Activated CD4-positive, CD25-positive, alpha-beta regulatory T cell treated with anti-CD3 and anti-CD28 coated beads, Interleukin-2, amount 50 U/mL, for 72 hours (primary cell): ENCODE data around the gene ZFPM1.

Experiments
- DNase-seq: peaks from one replicate; pipeline ENCODE4 v3.0.0; 2021

The ZFPM1 gene

GRCh38 chr16:88548985-88549384 lies 95.9 kb downstream of the ZFPM1 start:
- DNase-seq: no peak

- no peak for DNase-seq
These were observed 96.7 kb downstream of the ZFPM1 start for GRCh38 chr16:88549671-88550245.

DNA sequence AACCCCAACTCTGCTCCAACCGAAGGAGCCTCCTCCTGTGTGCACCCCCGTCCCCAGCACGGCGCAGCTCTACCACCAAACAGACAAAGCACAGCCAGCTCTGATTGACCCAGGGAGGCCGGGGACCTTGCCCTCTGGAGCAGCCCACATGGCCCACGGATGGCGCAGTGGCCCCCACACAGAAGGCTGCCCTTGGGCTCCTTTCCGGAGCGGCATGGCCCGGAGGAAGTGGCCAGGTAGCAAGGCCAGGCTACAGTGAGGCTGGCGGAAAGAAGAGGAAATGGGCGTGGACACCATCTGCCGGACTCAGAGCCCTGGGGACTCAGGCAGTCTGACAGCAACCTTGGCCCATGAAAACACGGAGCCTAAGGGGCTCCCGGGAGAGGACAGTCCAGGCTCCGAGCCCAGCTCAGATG lies 97.2 kb downstream of the ZFPM1 start:
- no peak for DNase-seq

- no peak for DNase-seq
These were observed 99.1 kb downstream of the ZFPM1 start for GRCh38 chr16:88552166-88552565.

DNA sequence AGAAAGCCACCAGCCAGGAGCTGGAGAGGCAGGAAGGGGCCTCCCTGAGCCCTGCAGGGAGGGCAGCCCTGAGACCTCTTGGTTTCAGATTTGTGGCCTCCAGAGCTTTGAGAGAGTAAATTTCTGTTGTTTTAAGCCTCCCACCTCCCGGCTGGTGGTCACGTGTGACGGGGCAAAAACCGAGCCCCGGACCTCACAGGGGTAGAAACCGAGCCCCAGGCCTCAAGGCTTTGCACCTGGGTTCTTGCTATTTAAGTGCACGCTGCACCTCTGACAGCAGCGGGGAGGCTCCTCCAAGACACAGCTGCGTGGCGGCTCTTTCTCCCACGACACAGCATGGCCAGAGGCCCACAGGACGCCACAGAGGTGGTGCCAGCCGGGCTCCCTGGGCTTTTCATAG lies 99.7 kb downstream of the ZFPM1 start:
- no peak for DNase-seq

DNA sequence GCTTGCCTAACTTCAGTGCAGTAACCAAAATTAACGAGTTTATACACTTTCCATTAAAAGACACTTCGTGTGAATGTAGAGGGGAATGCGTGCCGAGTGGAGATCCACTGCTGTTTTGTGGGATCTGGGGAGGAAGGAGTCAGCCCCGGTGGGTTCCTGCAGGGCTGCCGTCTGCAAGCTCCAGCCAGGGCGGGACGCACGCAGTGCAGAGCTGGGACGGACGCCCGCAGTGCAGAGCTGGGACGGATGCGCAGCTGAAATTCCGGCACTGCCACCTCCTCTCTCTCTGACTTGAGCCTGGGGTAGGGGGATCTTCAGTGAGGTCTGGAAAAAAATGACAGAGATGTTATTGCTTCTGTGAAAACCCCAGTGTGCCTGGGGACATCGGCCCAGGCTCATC lies 100.7 kb downstream of the ZFPM1 start:
- DNase-seq: no peak

GRCh38 chr16:88554711-88555264 lies 101.7 kb downstream of the ZFPM1 start:
- DNase-seq: no peak

- no peak for DNase-seq
These were observed 103.4 kb downstream of the ZFPM1 start for GRCh38 chr16:88556294-88556988.

DNA sequence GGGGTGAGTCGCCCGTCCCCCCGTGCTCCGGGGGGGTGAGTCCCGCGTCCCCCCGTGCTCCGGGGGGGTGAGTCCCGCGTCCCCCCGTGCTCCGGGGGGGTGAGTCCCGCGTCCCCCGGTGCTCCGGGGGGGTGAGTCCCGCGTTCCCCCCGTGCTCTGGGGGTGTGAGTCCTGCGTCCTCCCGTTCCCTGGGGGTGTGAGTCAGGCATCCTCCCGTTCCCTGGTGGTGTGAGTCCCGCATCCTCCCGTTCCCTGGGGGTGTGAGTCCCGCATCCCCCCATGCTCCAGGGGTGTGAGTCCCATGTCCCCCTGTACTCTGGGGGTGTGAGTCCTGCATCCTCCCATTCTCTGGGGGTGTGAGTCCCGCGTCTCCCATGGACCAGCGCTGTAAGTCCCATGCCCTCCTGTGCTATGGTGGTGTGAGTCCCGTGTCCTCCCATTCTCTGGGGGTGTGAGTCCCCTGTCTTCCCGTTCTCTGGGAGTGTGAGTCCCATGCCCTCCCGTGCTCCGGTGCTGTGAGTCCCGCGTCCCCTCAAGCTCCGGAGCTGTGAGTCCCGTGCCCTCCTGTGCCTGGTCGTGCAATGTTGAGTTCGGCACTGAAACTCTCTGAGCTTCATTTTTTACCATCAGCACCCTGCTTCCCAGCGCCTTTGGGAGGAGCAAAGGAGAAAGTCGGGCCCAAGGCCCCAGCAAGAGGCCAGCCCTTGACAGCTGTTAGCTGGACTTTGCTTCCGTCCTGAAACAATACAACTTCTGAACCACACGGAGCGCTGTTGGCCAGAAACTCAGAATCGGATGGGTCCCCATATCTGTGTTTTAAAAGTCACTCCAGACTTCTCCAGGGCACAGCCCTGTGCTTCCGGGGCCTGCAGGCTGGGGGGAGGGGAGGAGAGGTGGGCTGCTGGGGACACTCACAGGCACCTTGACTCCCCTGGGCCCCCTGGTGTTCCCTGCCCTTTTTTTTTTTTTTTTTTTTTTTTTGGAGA lies 105.7 kb downstream of the ZFPM1 start:
- DNase-seq: no peak

GRCh38 chr16:88560714-88561484 lies 107.8 kb downstream of the ZFPM1 start:
- DNase-seq: no peak

- no peak for DNase-seq
These were observed 108.6 kb downstream of the ZFPM1 start for GRCh38 chr16:88561485-88562359.

- DNase-seq: peak; percentile 49
These were observed 113.1 kb downstream of the ZFPM1 start for GRCh38 chr16:88566158-88566557.

DNA sequence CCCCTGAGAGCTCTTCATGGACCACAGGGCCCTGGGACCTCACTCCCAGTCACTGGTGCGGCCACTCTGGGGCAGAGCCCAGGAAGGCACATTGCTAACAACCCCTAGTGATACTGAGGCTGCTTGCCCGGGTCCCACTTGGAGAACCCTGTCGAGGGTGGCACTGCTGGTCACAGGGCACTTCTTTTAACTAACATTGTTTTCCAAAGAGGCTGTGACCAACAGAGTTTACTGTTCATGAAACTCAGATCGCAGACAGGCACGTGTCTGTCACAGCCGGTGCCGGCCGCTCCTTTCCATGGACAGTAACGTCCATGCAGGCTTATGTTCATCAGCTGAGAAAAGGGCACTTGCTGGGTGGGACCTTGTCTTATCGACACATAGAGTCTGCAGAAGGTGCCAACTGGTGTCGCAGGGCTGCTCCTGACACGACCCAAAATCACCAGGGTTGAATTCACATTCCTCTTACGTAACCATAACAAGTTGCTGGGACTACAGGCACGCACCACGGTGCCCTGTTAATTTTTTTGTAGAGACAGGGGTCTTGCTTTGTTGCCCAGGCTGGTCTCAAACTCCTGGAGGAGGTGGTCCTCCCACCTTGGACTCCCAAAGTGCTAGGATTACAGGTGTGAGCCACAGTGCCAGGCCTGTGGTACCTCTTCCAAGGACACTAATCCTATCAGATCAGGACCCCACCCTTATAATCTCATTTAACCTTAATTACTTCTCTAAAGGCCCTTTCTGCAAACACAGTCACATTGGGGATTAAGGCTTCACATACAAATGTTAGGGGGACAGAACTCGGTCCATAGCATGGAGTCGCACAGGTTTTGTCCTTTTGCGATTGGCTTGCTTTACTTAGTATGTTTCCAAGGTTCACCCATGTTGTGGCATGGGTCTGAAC lies 115.9 kb downstream of the ZFPM1 start:
- DNase-seq: no peak

DNA sequence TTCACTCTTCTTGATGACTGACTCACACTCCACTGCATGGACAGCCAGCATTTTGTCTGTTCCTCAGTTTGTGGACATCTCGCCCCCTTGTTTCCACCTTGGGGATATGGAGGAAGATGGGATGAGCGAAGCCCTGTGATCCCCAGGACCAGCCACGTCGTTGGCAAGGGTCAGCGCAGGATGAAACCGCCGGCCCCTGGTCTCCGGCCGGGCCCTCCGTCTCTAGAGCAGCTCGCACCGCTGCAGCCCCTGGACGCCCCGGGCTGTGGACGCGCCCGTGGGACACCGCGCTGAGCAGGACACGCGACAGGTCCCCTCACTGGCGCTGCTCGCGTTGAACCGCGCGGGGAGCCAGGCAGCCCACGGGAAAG lies 116.5 kb downstream of the ZFPM1 start:
- no peak for DNase-seq

DNA sequence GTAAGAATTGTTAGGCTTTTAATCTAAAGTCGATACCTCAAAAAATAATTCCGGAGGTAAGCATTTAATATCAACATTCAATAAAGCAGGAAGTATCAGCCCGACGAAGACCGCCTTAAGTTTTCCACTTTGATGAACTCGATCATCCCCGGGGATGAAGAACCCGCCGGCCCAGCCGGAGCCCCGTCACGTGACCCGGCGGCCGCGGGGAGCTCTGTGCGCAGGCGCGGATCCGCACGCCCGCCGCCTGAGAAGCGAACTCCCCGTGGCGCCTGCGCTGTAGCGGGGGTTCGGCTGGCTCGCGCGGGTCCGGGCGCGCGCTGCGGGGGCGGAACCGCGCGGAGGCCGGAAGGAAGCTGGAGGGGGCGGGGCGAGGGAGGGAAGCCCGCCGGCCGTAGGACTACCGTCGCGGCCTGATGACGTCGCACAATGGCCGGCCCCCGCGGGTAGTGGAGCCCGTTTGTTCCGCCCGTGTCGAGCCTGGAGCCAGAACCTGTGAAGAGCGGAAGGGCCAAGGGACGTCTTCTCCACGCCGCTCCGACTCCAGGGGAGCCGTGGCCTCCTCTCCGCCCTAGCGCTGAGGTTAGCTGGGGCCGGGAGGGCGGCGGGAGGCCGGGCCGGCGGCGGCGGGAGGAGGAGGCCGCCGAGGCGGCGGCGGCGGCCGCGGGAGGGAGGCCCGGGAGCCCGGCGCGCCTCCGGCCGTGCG lies 117.1 kb downstream of the ZFPM1 start, which contains the start of gene ZC3H18:
Gene ZC3H18, plus strand, starts transcription at position 419 of the 706 bp plus-strand sequence. CDS start 6,721 bp downstream, outside the sequence.
- DNase-seq: peak; percentile 98

- DNase-seq: peak; percentile 54
These were observed 117.6 kb downstream of the ZFPM1 start for GRCh38 chr16:88570691-88571092.

GRCh38 chr16:88575251-88575650 lies 122.2 kb downstream of the ZFPM1 start:
- no peak for DNase-seq

GRCh38 chr16:88576307-88576706 lies 123.2 kb downstream of the ZFPM1 start:
- no peak for DNase-seq

- DNase-seq: no peak
These were observed 124.1 kb downstream of the ZFPM1 start for GRCh38 chr16:88577166-88577565.
